ENCODE results near the gene TNPO1.
A peak's percentile ranks its signal among the peaks of the same experiment; 100 is the strongest.

The TNPO1 gene

DNA sequence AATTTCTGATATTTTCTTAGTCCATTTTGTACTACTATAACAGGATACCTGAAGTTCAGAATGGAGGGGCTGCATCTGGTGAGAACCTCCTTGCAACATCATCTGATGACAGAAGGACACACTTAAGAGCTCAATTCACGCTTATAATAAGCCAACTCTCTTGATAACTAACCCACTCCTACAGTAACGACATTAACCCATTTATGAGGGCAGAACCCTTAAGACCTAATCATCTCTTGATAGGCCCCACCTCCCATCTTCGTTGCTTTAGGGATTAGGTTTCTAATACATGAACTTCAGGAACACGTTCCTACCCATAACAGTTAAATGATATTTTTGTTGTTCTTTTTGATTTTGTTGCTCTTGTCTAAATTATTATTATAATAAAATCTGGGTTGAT is 69.4 kb downstream of the TNPO1 start:
- H3K4me3 ChIP-seq (ENCODE audit: low read depth, low read length): no peak overlapping the region
- no peak for DNase-seq (ENCODE audit: low read depth)
- TF ChIP-seq CTCF (conservative IDR thresholded peaks at IDR 0.05; ENCODE audit: low read depth, low read length): no peak

DNA sequence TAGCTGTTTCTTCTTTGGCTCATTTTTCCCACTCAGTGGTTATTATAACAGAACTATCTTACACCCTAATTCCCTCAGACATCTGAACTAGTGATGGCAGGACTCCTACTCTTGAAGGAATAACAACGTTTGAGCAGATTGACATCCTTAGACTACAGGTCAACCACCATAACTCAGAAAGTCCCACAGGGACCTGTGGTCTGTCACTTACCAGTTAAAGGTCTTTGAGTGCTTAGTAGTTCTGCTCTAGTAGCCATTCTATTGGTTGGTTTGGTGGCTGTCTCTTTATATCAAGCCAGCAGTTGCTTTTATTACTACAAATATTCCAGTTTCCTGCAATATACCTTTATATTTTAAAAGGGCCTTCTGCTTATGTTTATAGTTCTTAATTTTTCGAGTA is 72.1 kb downstream of the TNPO1 start:
- DNase-seq (ENCODE audit: low read depth): no peak
- no peak overlapping the region for H3K4me3 ChIP-seq (ENCODE audit: low read depth, low read length)
- no peak for TF ChIP-seq CTCF (conservative IDR thresholded peaks at IDR 0.05; ENCODE audit: low read depth, low read length)

DNA sequence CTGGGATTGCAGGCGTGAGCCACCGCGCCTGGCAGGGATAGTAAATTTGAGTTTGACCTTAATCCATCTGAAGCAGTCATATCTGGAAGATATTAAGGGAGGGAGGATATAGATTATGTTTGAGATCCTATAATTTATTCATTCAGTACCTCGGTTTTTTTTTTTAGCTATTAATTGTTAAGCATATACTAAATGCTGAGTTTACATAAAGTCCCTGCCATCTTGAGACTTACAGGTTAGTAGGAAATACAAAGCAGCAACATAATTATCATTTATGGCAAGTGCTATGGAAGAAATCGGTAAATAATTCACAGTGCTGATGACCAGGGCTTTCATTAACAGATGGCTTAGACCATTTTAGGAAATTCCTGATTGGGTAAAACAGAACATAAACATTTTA is 72.9 kb downstream of the TNPO1 start:
- no peak for DNase-seq (ENCODE audit: low read depth)
- TF ChIP-seq CTCF (conservative IDR thresholded peaks at IDR 0.05; ENCODE audit: low read depth, low read length): no peak
- H3K4me3 ChIP-seq (ENCODE audit: low read depth, low read length): no peak overlapping the region

DNA sequence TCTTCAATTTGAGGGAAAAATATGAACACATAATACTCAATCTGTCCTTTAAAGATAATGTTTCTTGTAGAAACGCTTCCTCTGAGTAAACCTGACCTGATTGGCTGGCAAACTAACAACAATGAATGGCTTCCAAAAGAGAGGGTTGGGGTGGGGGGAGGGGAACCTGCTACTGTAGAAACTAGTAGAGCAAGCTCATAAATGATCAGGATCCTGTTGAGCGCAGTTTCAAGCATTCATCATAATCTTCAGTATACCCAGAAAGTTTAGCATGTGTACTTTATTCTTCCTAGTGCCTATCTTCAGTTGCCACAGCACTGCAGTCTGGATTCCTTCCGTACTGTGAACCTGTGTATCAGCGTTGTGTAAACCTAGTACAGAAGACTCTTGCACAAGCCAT is 76.4 kb downstream of the TNPO1 start:
- H3K4me3 ChIP-seq (ENCODE audit: low read depth, low read length): no peak overlapping the region
- no peak for TF ChIP-seq CTCF (conservative IDR thresholded peaks at IDR 0.05; ENCODE audit: low read depth, low read length)
- no peak for DNase-seq (ENCODE audit: low read depth)

DNA sequence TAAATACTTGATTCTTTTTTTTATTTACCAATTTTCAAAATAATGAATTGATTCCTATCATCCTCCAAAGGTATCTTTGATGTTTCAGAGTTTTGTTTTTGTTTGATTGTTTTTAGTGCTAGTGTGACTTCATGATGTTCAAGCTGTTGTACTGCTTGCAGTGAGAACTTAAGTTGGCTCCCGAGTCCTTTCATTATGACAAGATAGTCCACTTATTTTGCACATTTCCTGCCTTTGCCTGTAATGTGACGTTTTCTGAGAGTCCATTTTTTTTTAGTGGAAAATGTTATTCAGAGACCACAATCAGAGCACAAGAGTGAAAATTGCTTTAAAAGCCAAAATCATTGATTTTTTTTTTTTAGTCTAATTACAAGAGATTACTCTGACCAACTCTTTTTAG is 79.3 kb downstream of the TNPO1 start:
- DNase-seq (ENCODE audit: low read depth): no peak
- H3K4me3 ChIP-seq (ENCODE audit: low read depth, low read length): no peak overlapping the region
- TF ChIP-seq CTCF (conservative IDR thresholded peaks at IDR 0.05; ENCODE audit: low read depth, low read length): no peak

- H3K4me3 ChIP-seq (ENCODE audit: low read depth, low read length): no peak overlapping the region
- DNase-seq (ENCODE audit: low read depth): no peak
- no peak for TF ChIP-seq CTCF (conservative IDR thresholded peaks at IDR 0.05; ENCODE audit: low read depth, low read length)
Observed at GRCh38 chr5:72906806-72907205, 90.3 kb downstream of the TNPO1 start.

GRCh38 chr5:72908664-72909063 is 92.2 kb downstream of the TNPO1 start:
- peak; percentile 55 for DNase-seq (ENCODE audit: low read depth)
- TF ChIP-seq CTCF (conservative IDR thresholded peaks at IDR 0.05; ENCODE audit: low read depth, low read length): no peak
- no peak overlapping the region for H3K4me3 ChIP-seq (ENCODE audit: low read depth, low read length)
